BLaER1 treated with 17β-estradiol and CSF1 and Interleukin-3, amounts not matched to agents 10 nM and 100 nM (cell line): Measurements from ENCODE around the gene UBAC2.
A peak's percentile ranks its signal among the peaks of the same experiment; 100 is the strongest.
"Not testable (repeated sequence)": the region's sequence is repeated elsewhere in the genome, so short reads cannot be mapped to it uniquely, and the experiment has no call there.

Experiments
- H3K27ac ChIP-seq, 11 experiments: shearing (Covaris generic); formaldehyde crosslinking; 2 replicates each; pipeline ENCODE4 v1.8.1; 2022
- H3K27me3 ChIP-seq, 11 experiments: shearing (Covaris generic); formaldehyde crosslinking; 2 replicates each; pipeline ENCODE4 v1.8.1; 2022
- H3K36me3 ChIP-seq, 11 experiments: shearing (Covaris generic); formaldehyde crosslinking; 2 replicates each; pipeline ENCODE4 v1.8.1; 2022
- H3K4me1 ChIP-seq, 10 experiments: shearing (Covaris generic); formaldehyde crosslinking; 2 replicates each; pipeline ENCODE4 v1.8.1; 2022
- H3K4me2 ChIP-seq, 11 experiments: shearing (Covaris generic); formaldehyde crosslinking; 2 replicates each; pipeline ENCODE4 v1.8.1; 2022
- H3K4me3 ChIP-seq, 10 experiments: shearing (Covaris generic); formaldehyde crosslinking; 2 replicates each; pipeline ENCODE4 v1.8.1; 2022
- H3K9ac ChIP-seq, 11 experiments: shearing (Covaris generic); formaldehyde crosslinking; 2 replicates each; pipeline ENCODE4 v1.8.1; 2022
- H3K9me3 ChIP-seq, 11 experiments: shearing (Covaris generic); formaldehyde crosslinking; replicated peaks in 1 of 11; 2 replicates each; pipeline ENCODE4 v1.8.1; 2022
- H4K20me1 ChIP-seq, 11 experiments: shearing (Covaris generic); formaldehyde crosslinking; 2 replicates each; pipeline ENCODE4 v1.8.1; 2022
- Cebpa-rat ChIP-seq, 11 experiments: shearing (Covaris generic); IDR thresholded peaks; 2 replicates each; pipeline ENCODE4 v1.8.1; 2022

UBAC2 gene

GRCh38 chr13:99227909-99228688 lies 27.4 kb downstream of the UBAC2 start:
- peaks cover 0 to 26% (median 0%) of the 10 kb centered on the region in 11 experiments; a peak in 2 of 22 replicates for H4K20me1 ChIP-seq
- H3K4me2 ChIP-seq: peak overlapping the region; percentile 81 to 97 (median 88)

GRCh38 chr13:99228737-99229691 lies 28.4 kb downstream of the UBAC2 start:
- Histone ChIP-seq H3K27me3 (no peaks in the 10 kb centered on the region), H3K4me2 (peak overlapping the region; percentile 81 to 97 (median 88)), H3K9ac (peak overlapping the region; percentile 57 to 86 (median 78)), H3K36me3 (peaks cover 0 to 33% (median 13%) of the 10 kb centered on the region in 11 experiments; a peak in 12 of 22 replicates), H3K4me1 (peaks cover 85 to 91% (median 89%) of the 10 kb centered on the region in 10 experiments), H3K27ac (peak overlapping the region; percentile 78 to 97 (median 93)), H4K20me1 (peaks cover 0 to 23% (median 0%) of the 10 kb centered on the region in 11 experiments; a peak in 2 of 22 replicates), H3K4me3 (peak overlapping the region; percentile 8 to 48 (median 36); a peak in 17 of 20 replicates), H3K9me3 (peaks cover 0 to 9% (median 0%) of the 10 kb centered on the region in 11 experiments; a peak in 7 of 22 replicates)
- TF ChIP-seq Cebpa-rat (IDR thresholded peaks at IDR 0.05): no peak

More at GRCh38 chr13:99227909-99228688, 27.4 kb downstream of the UBAC2 start:
- H3K27me3 ChIP-seq: no peaks in the 10 kb centered on the region
- peak overlapping the region; percentile 57 to 86 (median 78); a peak in 21 of 22 replicates for H3K9ac ChIP-seq
- H3K4me3 ChIP-seq: peak overlapping the region; percentile 8 to 48 (median 36); a peak in 13 of 20 replicates
- peaks cover 0 to 27% (median 10%) of the 10 kb centered on the region in 11 experiments; a peak in 13 of 22 replicates for H3K36me3 ChIP-seq
- peaks cover 0 to 12% (median 6%) of the 10 kb centered on the region in 11 experiments; a peak in 17 of 22 replicates for H3K9me3 ChIP-seq
- H3K4me1 ChIP-seq: peaks cover 90 to 100% (median 97%) of the 10 kb centered on the region in 10 experiments
- H3K27ac ChIP-seq: peak overlapping the region; percentile 78 to 97 (median 93)
- TF ChIP-seq Cebpa-rat (IDR thresholded peaks at IDR 0.05): peak in 10 of 11 experiments; percentile 44 to 95 (median 86); a peak in 19 of 22 replicates

- peaks cover 0 to 17% (median 0%) of the 10 kb centered on the region in 11 experiments; a peak in 2 of 22 replicates for H4K20me1 ChIP-seq
- H3K27ac ChIP-seq: peak overlapping the region; percentile 78 to 97 (median 93); a peak in 21 of 22 replicates
- H3K9ac ChIP-seq: peak overlapping the region; percentile 36 to 86 (median 79); a peak in 20 of 22 replicates
- H3K27me3 ChIP-seq, H3K9me3 ChIP-seq: not testable (repeated sequence)
- peak overlapping the region; percentile 81 to 97 (median 88) for H3K4me2 ChIP-seq
- H3K4me3 ChIP-seq: 0 out of 20 replicates have a peak overlapping the region, but pooled peaks of 1 of the 10 experiments have one; percentile 15
- H3K36me3 ChIP-seq: peaks cover 0 to 44% (median 22%) of the 10 kb centered on the region in 11 experiments; a peak in 15 of 22 replicates
- H3K4me1 ChIP-seq: peaks cover 74 to 84% (median 82%) of the 10 kb centered on the region in 10 experiments
Observed at GRCh38 chr13:99230588-99230987, 29.9 kb downstream of the UBAC2 start.

- no peaks in the 10 kb centered on the region for H3K27me3 ChIP-seq
- H3K27ac ChIP-seq: peak overlapping the region; percentile 78 to 97 (median 93); a peak in 21 of 22 replicates
- peak overlapping the region; percentile 81 to 97 (median 88) for H3K4me2 ChIP-seq
- H4K20me1 ChIP-seq: peaks cover 0 to 15% (median 0%) of the 10 kb centered on the region in 11 experiments; a peak in 2 of 22 replicates
- peak overlapping the region; percentile 63 to 86 (median 79); a peak in 20 of 22 replicates for H3K9ac ChIP-seq
- H3K4me3 ChIP-seq: peak overlapping the region in 3 of 10 experiments; percentile 9 to 15 (median 15); a peak in 2 of 20 replicates
- peaks cover 0 to 44% (median 24%) of the 10 kb centered on the region in 11 experiments; a peak in 15 of 22 replicates for H3K36me3 ChIP-seq
- peaks cover 0 to 5% (median 0%) of the 10 kb centered on the region in 11 experiments; a peak in 4 of 22 replicates for H3K9me3 ChIP-seq
- H3K4me1 ChIP-seq: peaks cover 70 to 84% (median 78%) of the 10 kb centered on the region in 10 experiments
- TF ChIP-seq Cebpa-rat (IDR thresholded peaks at IDR 0.05): no peak
Observed at GRCh38 chr13:99230991-99231390, 30.3 kb downstream of the UBAC2 start.

- Histone ChIP-seq H3K9me3 (peaks cover 0 to 5% (median 0%) of the 10 kb centered on the region in 11 experiments; a peak in 4 of 22 replicates), H4K20me1 (peaks cover 0 to 15% (median 0%) of the 10 kb centered on the region in 11 experiments; a peak in 2 of 22 replicates), H3K9ac (peak overlapping the region; percentile 63 to 86 (median 79); a peak in 21 of 22 replicates), H3K36me3 (peaks cover 0 to 44% (median 24%) of the 10 kb centered on the region in 11 experiments; a peak in 14 of 22 replicates), H3K27me3 (no peaks in the 10 kb centered on the region), H3K4me2 (peak overlapping the region; percentile 81 to 97 (median 88)), H3K4me3 (peak overlapping the region in 1 of 10 experiments; percentile 9; a peak in 1 of 20 replicates), H3K27ac (peak overlapping the region; percentile 78 to 97 (median 93); a peak in 21 of 22 replicates), H3K4me1 (peaks cover 63 to 84% (median 73%) of the 10 kb centered on the region in 10 experiments)
- peak in 1 of 11 experiments; percentile 52; a peak in 2 of 22 replicates for TF ChIP-seq Cebpa-rat (IDR thresholded peaks at IDR 0.05)
Observed at GRCh38 chr13:99231721-99232120, 31.1 kb downstream of the UBAC2 start.

- H3K4me1 ChIP-seq: peaks cover 26 to 59% (median 46%) of the 10 kb centered on the region in 10 experiments
- peaks cover 23 to 70% (median 44%) of the 10 kb centered on the region in 11 experiments for H3K36me3 ChIP-seq
- no peak for TF ChIP-seq Cebpa-rat (IDR thresholded peaks at IDR 0.05)
- H3K4me3 ChIP-seq: peak overlapping the region in 9 of 10 experiments; percentile 6 to 43 (median 29); a peak in 10 of 20 replicates
- H3K9ac ChIP-seq: peak overlapping the region; percentile 56 to 74 (median 68)
- H3K27ac ChIP-seq: peak overlapping the region; percentile 56 to 78 (median 72); a peak in 21 of 22 replicates
- H4K20me1 ChIP-seq: peaks cover 0 to 4% (median 0%) of the 10 kb centered on the region in 11 experiments; a peak in 2 of 22 replicates
- no peaks in the 10 kb centered on the region for H3K27me3 ChIP-seq
- peak overlapping the region; percentile 64 to 96 (median 82) for H3K4me2 ChIP-seq
- peaks cover 0 to 16% (median 8%) of the 10 kb centered on the region in 11 experiments; a peak in 8 of 22 replicates for H3K9me3 ChIP-seq
Observed at GRCh38 chr13:99237981-99238662, 37.5 kb downstream of the UBAC2 start.

- Histone ChIP-seq H3K9me3 (peaks cover 0 to 20% (median 16%) of the 10 kb centered on the region in 11 experiments; a peak in 18 of 22 replicates), H3K4me1 (peaks cover 0 to 5% (median 0%) of the 10 kb centered on the region in 10 experiments; a peak in 3 of 20 replicates), H3K27me3 (no peaks in the 10 kb centered on the region), H3K4me3 (no peak overlapping the region), H4K20me1 (peaks cover 0 to 10% (median 0%) of the 10 kb centered on the region in 11 experiments; a peak in 1 of 22 replicates), H3K4me2 (no peak overlapping the region), H3K9ac (no peak overlapping the region), H3K27ac (no peak overlapping the region; a peak in 1 of 22 replicates), H3K36me3 (peaks cover 55 to 89% (median 77%) of the 10 kb centered on the region in 11 experiments)
- TF ChIP-seq Cebpa-rat (IDR thresholded peaks at IDR 0.05): no peak
Observed at GRCh38 chr13:99246100-99246499, 45.4 kb downstream of the UBAC2 start.

GRCh38 chr13:99249178-99249577 lies 48.5 kb downstream of the UBAC2 start:
- H3K9ac ChIP-seq, H3K27ac ChIP-seq, H3K4me2 ChIP-seq, H3K4me3 ChIP-seq, H3K27me3 ChIP-seq: not testable (repeated sequence)
- peaks cover 0 to 16% (median 12%) of the 10 kb centered on the region in 11 experiments; a peak in 18 of 22 replicates for H3K9me3 ChIP-seq
- peaks cover 0 to 23% (median 0%) of the 10 kb centered on the region in 11 experiments; a peak in 1 of 22 replicates for H4K20me1 ChIP-seq
- peaks cover 53 to 98% (median 90%) of the 10 kb centered on the region in 11 experiments for H3K36me3 ChIP-seq
- H3K4me1 ChIP-seq: peaks cover 0 to 23% (median 7%) of the 10 kb centered on the region in 10 experiments; a peak in 14 of 20 replicates

- Histone ChIP-seq H3K36me3 (peaks cover 52 to 98% (median 91%) of the 10 kb centered on the region in 11 experiments), H3K9me3 (peaks cover 0 to 18% (median 13%) of the 10 kb centered on the region in 11 experiments; a peak in 18 of 22 replicates), H3K4me1 (peaks cover 3 to 27% (median 12%) of the 10 kb centered on the region in 10 experiments; a peak in 18 of 20 replicates), H4K20me1 (peaks cover 0 to 23% (median 0%) of the 10 kb centered on the region in 11 experiments; a peak in 1 of 22 replicates)
- H3K9ac ChIP-seq, H3K4me2 ChIP-seq, H3K27me3 ChIP-seq, H3K27ac ChIP-seq, H3K4me3 ChIP-seq: not testable (repeated sequence)
Observed at GRCh38 chr13:99249606-99250005, 49.0 kb downstream of the UBAC2 start.
